DND-41 (cell line): ENCODE data around the gene FNDC3B.

ENCODE experiments used
- EZH2 ChIP-seq: IDR thresholded peaks from 3 replicates; pipeline ENCODE4 v1.6.1; 2012; ENCODE audit warnings: borderline replicate concordance, low read depth, mild to moderate bottlenecking, moderate library complexity, low read length, inconsistent platforms; ENCODE audit not compliant: severe bottlenecking
- TF ChIP-seq, protein P1 (sequence below): IDR thresholded peaks from 2 replicates; pipeline ENCODE4 v1.5.1; 2012; ENCODE audit warnings: borderline replicate concordance, low read length, moderate library complexity, mild to moderate bottlenecking; ENCODE audit not compliant: poor library complexity, severe bottlenecking; ENCODE audit errors: extremely low read depth

DNA sequence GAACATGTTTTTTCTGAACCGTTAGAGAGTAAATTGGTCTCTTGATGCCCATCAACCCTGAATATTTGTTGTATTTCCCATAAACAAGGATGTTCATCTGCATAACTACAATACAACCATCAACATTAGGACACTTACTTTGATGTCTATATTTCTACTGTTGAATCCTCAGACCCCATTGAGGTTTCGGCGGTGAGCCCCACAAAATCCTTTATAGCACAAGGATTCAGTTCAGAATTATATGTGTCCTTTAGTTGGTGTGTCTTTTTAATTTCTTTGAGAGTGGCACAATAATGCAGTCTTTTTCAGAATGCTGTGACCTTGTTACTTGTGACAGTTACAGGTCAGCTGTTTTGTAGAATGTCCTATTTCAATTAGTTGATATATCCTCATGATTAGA, 158.0 kb downstream of the FNDC3B start:
- TF ChIP-seq, protein P1, sequence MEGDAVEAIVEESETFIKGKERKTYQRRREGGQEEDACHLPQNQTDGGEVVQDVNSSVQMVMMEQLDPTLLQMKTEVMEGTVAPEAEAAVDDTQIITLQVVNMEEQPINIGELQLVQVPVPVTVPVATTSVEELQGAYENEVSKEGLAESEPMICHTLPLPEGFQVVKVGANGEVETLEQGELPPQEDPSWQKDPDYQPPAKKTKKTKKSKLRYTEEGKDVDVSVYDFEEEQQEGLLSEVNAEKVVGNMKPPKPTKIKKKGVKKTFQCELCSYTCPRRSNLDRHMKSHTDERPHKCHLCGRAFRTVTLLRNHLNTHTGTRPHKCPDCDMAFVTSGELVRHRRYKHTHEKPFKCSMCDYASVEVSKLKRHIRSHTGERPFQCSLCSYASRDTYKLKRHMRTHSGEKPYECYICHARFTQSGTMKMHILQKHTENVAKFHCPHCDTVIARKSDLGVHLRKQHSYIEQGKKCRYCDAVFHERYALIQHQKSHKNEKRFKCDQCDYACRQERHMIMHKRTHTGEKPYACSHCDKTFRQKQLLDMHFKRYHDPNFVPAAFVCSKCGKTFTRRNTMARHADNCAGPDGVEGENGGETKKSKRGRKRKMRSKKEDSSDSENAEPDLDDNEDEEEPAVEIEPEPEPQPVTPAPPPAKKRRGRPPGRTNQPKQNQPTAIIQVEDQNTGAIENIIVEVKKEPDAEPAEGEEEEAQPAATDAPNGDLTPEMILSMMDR: no peak
- TF ChIP-seq EZH2: no peak
